Fibroblast of lung (primary cell): Measurements from ENCODE around the gene MANBA. TPM values are rescaled to one million over a fixed set of nuclear protein-coding genes. Genes with fewer than 3 reads are reported as not detected.
A peak's percentile ranks its signal among the peaks of the same experiment; 100 is the strongest.

Source experiments
- DNase-seq, 2 donors: peaks; one replicate each; pipeline versions ENCODE4 v3.0.0 to v3.0.0-alpha.2; 2010; ENCODE audit warnings: low read depth in 2 of 2
- H2AFZ ChIP-seq: 2 replicates; pipeline ENCODE4 v1.5.1; 2012; ENCODE audit warnings: low read length, control low read depth, inconsistent platforms
- H3K27ac ChIP-seq: 2 replicates; pipeline ENCODE4 v1.5.1; 2011; ENCODE audit warnings: low read length, control low read depth; ENCODE audit not compliant: insufficient read depth
- H3K27me3 ChIP-seq: 2 replicates; pipeline ENCODE4 v1.5.1; 2011; ENCODE audit warnings: mild to moderate bottlenecking, low read length; ENCODE audit not compliant: control insufficient read depth, insufficient read depth
- H3K36me3 ChIP-seq: 2 replicates; pipeline ENCODE4 v1.5.1; 2011; ENCODE audit warnings: low read length; ENCODE audit not compliant: control insufficient read depth, insufficient read depth
- H3K4me1 ChIP-seq: 2 replicates; pipeline ENCODE4 v1.5.1; 2011; ENCODE audit warnings: low read length; ENCODE audit not compliant: control insufficient read depth, insufficient read depth; ENCODE audit errors: extremely low read depth
- H3K4me2 ChIP-seq: 2 replicates; pipeline ENCODE4 v1.5.1; 2011; ENCODE audit warnings: low read length, control low read depth; ENCODE audit not compliant: insufficient read depth; ENCODE audit errors: extremely low read depth
- H3K4me3 ChIP-seq, 4 experiments: fragments of 200-600 bp in 1 of 4; sonication (generic) in 1 of 4; replicated peaks in 1 of 4; 2 replicates each; pipeline ENCODE4 v1.5.1; 2011 to 2016; ENCODE audit warnings: low read length in 4 of 4, low read depth in 3 of 4, mild to moderate bottlenecking in 3 of 4, control low read depth in 2 of 4, inconsistent platforms in 1 of 4, mixed read lengths in 1 of 4; ENCODE audit not compliant: insufficient read depth in 1 of 4; ENCODE audit errors: control extremely low read depth in 1 of 4
- H3K79me2 ChIP-seq: 2 replicates; pipeline ENCODE4 v1.5.1; 2012; ENCODE audit warnings: mild to moderate bottlenecking, low read length, inconsistent platforms; ENCODE audit not compliant: control insufficient read depth, insufficient read depth
- H3K9ac ChIP-seq: 2 replicates; pipeline ENCODE4 v1.5.1; 2011; ENCODE audit warnings: mild to moderate bottlenecking, low read length, control low read depth; ENCODE audit not compliant: insufficient read depth
- H3K9me3 ChIP-seq: 2 replicates; pipeline ENCODE4 v1.5.1; 2012; ENCODE audit warnings: low read depth, low read length; ENCODE audit not compliant: control insufficient read depth, insufficient read depth
- H4K20me1 ChIP-seq: 2 replicates; pipeline ENCODE4 v1.5.1; 2011; ENCODE audit warnings: low read length; ENCODE audit not compliant: control insufficient read depth, insufficient read depth; ENCODE audit errors: extremely low read depth
- EZH2 ChIP-seq: IDR thresholded peaks from 2 replicates; pipeline ENCODE4 v1.5.1; 2012; ENCODE audit warnings: low read length, control low read depth, mild to moderate bottlenecking; ENCODE audit errors: missing control alignments
- polyA plus RNA-seq, 2 donors: library from polyadenylated mRNA; depleted of rRNA in 1 of 2; stranded (reverse) in 1 of 2; unstranded in 1 of 2; fragments of >200 nt; gene quantifications; 2 replicates each; pipeline ENCODE4 v1.2.1, GENCODE V29; 2011 to 2012; ENCODE audit warnings: missing spikeins in 1 of 2
- total RNA-seq: library from RNA; depleted of rRNA; stranded (reverse); fragments of >200 nt; gene quantifications from 2 replicates; pipeline ENCODE4 v1.2.1, GENCODE V29; 2014
- TF ChIP-seq, protein P1 (sequence below), 2 donors: IDR thresholded peaks in 1 of 2; conservative IDR thresholded peaks in 1 of 2; 1 replicate in 1 of 2; 2 replicates in 1 of 2; pipeline ENCODE4 v1.5.1; 2011 to 2012; ENCODE audit warnings: low read length in 2 of 2, control low read depth in 1 of 2, inconsistent platforms in 1 of 2, low read depth in 1 of 2, mild to moderate bottlenecking in 1 of 2

The MANBA gene
- total and polyA plus RNA-seq, 2 donors (not counting 1 experiment from before 2014, with no cell fraction given) = 13.4 to 97.9 TPM

- Histone ChIP-seq H3K9me3 (no peaks in the 10 kb centered on the region), H3K27me3 (no peaks in the 10 kb centered on the region), H3K9ac (no peak overlapping the region), H3K36me3 (peaks cover 1% of the 10 kb centered on the region), H3K4me2 (no peak overlapping the region), H3K27ac (no peak overlapping the region), H4K20me1 (no peaks in the 10 kb centered on the region), H3K79me2 (no peaks in the 10 kb centered on the region), H3K4me3 (no peak overlapping the region), H2AFZ (no peak overlapping the region), H3K4me1 (peaks cover 3% of the 10 kb centered on the region)
- no peak for DNase-seq
- no peak for TF ChIP-seq EZH2
- TF ChIP-seq, protein P1, sequence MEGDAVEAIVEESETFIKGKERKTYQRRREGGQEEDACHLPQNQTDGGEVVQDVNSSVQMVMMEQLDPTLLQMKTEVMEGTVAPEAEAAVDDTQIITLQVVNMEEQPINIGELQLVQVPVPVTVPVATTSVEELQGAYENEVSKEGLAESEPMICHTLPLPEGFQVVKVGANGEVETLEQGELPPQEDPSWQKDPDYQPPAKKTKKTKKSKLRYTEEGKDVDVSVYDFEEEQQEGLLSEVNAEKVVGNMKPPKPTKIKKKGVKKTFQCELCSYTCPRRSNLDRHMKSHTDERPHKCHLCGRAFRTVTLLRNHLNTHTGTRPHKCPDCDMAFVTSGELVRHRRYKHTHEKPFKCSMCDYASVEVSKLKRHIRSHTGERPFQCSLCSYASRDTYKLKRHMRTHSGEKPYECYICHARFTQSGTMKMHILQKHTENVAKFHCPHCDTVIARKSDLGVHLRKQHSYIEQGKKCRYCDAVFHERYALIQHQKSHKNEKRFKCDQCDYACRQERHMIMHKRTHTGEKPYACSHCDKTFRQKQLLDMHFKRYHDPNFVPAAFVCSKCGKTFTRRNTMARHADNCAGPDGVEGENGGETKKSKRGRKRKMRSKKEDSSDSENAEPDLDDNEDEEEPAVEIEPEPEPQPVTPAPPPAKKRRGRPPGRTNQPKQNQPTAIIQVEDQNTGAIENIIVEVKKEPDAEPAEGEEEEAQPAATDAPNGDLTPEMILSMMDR (conservative IDR thresholded peaks at IDR 0.05 in 1 of 2, IDR thresholded peaks at IDR 0.05 in 1 of 2; ENCODE audit: low read depth in 1 of 2, low read length in 2 of 2) = no peak
Observed at GRCh38 chr4:102685768-102686167, 75.0 kb downstream of the MANBA start.

DNA sequence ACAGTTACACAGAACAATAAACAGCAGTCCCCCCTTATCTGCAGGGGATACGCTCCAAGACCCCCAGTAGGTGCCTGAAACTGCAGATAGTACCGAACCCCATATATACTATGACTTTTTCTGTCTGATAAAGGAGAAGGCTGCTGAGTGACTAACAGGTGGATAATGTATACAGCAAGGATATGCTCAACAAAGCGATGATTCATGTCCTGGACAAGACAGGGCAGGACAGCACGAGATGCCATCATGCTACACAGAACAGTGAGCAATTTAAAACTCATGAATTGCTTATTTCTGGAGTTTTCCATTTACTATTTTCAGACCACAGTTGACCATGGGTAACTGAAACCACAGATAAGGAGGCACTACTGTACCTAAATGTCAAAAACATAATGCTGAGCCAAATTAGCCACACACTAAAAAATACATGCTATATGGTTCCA is 76.1 kb downstream of the MANBA start:
- no peak overlapping the region for H3K9ac ChIP-seq
- DNase-seq = peak; percentile 38 to 48
- H3K27ac ChIP-seq = peak overlapping the region; percentile 36

DNA sequence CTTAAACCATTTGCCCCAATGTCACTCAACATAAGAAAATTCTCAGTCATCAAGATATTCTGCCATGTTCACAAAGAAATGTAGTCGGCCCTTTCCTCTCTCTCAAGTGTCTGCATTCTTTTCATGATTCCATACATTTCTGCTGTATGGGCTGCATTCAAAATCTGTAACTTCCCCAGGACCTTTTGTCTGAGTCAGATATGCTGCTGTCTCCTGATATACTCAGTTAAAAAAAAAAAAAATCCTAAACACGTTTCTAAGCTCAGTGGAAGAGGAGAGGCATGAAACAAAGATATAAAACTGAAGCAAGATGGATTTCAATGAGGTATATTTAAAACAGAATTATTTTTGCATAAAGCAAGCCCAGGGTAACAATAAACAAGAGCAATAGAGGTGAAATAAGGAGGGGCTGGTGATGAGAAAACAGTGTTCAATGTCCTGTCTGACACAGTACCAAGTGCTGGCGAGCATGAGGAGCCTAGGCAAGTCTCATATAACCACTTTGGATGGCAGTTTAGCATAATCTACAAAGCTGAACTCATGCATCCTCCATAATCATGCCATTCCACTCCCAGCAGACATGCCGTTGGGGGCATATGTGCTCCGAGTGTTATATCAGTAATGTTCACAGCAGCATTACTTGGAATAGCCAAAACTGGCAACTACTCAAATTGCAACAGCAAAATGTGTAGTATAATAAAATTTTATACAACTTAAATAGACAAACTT is 76.7 kb downstream of the MANBA start:
- Histone ChIP-seq H3K9ac (no peak overlapping the region), H3K79me2 (no peaks in the 10 kb centered on the region), H3K27me3 (no peaks in the 10 kb centered on the region), H3K4me2 (no peak overlapping the region), H2AFZ (no peak overlapping the region), H3K36me3 (no peaks in the 10 kb centered on the region), H3K4me3 (no peak overlapping the region), H3K4me1 (peaks cover 3% of the 10 kb centered on the region), H4K20me1 (no peaks in the 10 kb centered on the region), H3K27ac (no peak overlapping the region), H3K9me3 (no peaks in the 10 kb centered on the region)
- TF ChIP-seq, protein P1 (conservative IDR thresholded peaks at IDR 0.05 in 1 of 2, IDR thresholded peaks at IDR 0.05 in 1 of 2; ENCODE audit: low read depth in 1 of 2, low read length in 2 of 2) = no peak
- no peak for DNase-seq

More for the DNA sequence above, 76.1 kb downstream of the MANBA start:
- Histone ChIP-seq H3K9me3 (no peaks in the 10 kb centered on the region), H2AFZ (no peak overlapping the region), H3K4me1 (peaks cover 3% of the 10 kb centered on the region), H4K20me1 (no peaks in the 10 kb centered on the region), H3K79me2 (no peaks in the 10 kb centered on the region), H3K4me3 (no peak overlapping the region), H3K36me3 (no peaks in the 10 kb centered on the region), H3K27me3 (no peaks in the 10 kb centered on the region), H3K4me2 (no peak overlapping the region)
- TF ChIP-seq, protein P1 (conservative IDR thresholded peaks at IDR 0.05 in 1 of 2, IDR thresholded peaks at IDR 0.05 in 1 of 2; ENCODE audit: low read depth in 1 of 2, low read length in 2 of 2) = no peak
- TF ChIP-seq EZH2 = no peak
